GDM1 (cell line): ENCODE results near the gene CDHR2.

ENCODE experiments used
- DNase-seq: peaks from one replicate; lab custom pipeline; 2025; lab: John Stamatoyannopoulos, UW

Gene CDHR2

GRCh38 chr5:176640616-176641015 is 91.5 kb downstream of the CDHR2 start:
- DNase-seq: no peak

GRCh38 chr5:176642675-176643490 is 93.7 kb downstream of the CDHR2 start:
- DNase-seq: no peak

- DNase-seq: no peak
These were observed 94.5 kb downstream of the CDHR2 start for GRCh38 chr5:176643491-176644219.

GRCh38 chr5:176644294-176644693 is 95.2 kb downstream of the CDHR2 start:
- DNase-seq: no peak

- no peak for DNase-seq
These were observed 95.9 kb downstream of the CDHR2 start for GRCh38 chr5:176644878-176645670.
